Activated T-helper 2 cell treated with anti-CD3 and anti-CD28 coated beads, Interferon-gamma antibody, Interleukin-2, Interleukin-4, amounts not matched to agents 10 μg/mL and 5 μg/mL and 100 μg/mL, durations not matched to agents 14 hours and 24 hours and 36 hours (primary cell): ENCODE results near the gene KICS2. TPM values are rescaled to one million over a fixed set of nuclear protein-coding genes. Genes with fewer than 3 reads are reported as not detected.
"Not testable (repeated sequence)": the region's sequence is repeated elsewhere in the genome, so short reads cannot be mapped to it uniquely, and the experiment has no call there.

ENCODE experiments used
- DNase-seq: peaks from one replicate; pipeline ENCODE4 v3.0.0; 2021; ENCODE audit warnings: low spot score
- H3K27ac Mint-ChIP-seq: one replicate; pipeline ENCODE4 v1.8.0; 2021; ENCODE audit warnings: mixed read lengths
- H3K27me3 Mint-ChIP-seq: one replicate; pipeline ENCODE4 v1.8.0; 2021; ENCODE audit warnings: low read depth, mixed read lengths
- H3K36me3 Mint-ChIP-seq: one replicate; pipeline ENCODE4 v1.8.0; 2021; ENCODE audit warnings: low read depth, mixed read lengths
- H3K4me1 Mint-ChIP-seq: one replicate; pipeline ENCODE4 v1.8.0; 2021; ENCODE audit warnings: low read depth, mixed read lengths
- H3K4me3 Mint-ChIP-seq: one replicate; pipeline ENCODE4 v1.8.0; 2021; ENCODE audit warnings: low read depth, mild to moderate bottlenecking, moderate library complexity, mixed read lengths
- H3K9me3 Mint-ChIP-seq: one replicate; pipeline ENCODE4 v1.8.0; 2021; ENCODE audit warnings: mixed read lengths
- intact Hi-C: fragments of 100-400 bp; cut with micrococcal nuclease; formaldehyde crosslinking; loops from one replicate; pipeline ENCODE4 v1.15.1; 2023
- total RNA-seq: library from RNA; stranded (reverse); gene quantifications from 2 replicates; pipeline ENCODE4 v1.2.3, GENCODE V29; 2022

Gene KICS2
- total RNA-seq, 1 donor from 2014 or later, result 16.6 TPM

DNA sequence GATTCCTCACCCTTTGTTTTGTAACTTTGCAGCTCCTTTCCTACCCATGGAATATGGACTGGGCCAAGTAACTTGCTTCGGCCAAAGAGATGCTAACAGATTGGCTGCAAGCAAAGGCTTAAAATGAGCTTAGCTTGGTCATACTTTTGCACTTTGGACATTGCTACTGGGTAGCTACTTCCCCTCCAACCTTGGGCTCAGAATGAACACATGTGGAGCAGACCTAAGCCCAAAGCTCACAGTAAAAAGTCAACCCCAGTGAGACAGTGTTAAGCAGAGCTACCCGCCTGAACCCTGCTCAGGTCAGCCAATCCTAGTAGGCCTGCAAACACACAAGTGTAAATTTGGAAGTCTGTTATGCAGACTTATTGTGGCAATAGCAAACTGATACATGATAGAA, 14.6 kb downstream of the KICS2 start:
- intact Hi-C loops, result no loop called here
- H3K4me3 Mint-ChIP-seq, result no peak overlapping the region
- peaks cover 1% of the 10 kb centered on the region for H3K4me1 Mint-ChIP-seq
- no peak for DNase-seq
- peaks cover 4% of the 10 kb centered on the region for H3K9me3 Mint-ChIP-seq
- peaks cover 39% of the 10 kb centered on the region for H3K36me3 Mint-ChIP-seq
- H3K27me3 Mint-ChIP-seq, result no peaks in the 10 kb centered on the region
- no peak overlapping the region for H3K27ac Mint-ChIP-seq

DNA sequence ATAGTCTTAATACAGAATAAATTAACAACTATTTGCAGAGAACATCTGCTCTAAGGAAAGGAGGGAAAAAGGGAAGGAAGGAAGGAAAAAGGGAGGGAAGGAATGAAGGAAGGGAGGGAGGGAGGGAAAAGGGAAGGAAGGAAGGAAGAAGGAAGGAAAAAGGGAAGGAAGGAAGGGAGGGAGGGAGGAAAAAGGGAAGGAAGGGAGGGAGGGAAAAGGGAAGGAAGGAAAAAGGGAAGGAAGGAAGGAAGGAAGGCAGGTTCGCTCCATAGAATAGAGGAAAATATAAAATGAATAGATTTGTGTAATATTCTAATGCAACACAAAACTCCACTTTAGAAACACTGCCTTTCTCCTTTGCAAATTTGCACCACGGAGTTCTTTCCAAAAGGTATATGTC, 16.6 kb downstream of the KICS2 start:
- Mint-ChIP-seq H3K27ac (no peak overlapping the region), H3K4me3 (no peak overlapping the region), H3K27me3 (no peaks in the 10 kb centered on the region), H3K9me3 (peaks cover 4% of the 10 kb centered on the region), H3K4me1 (no peaks in the 10 kb centered on the region), H3K36me3 (peaks cover 37% of the 10 kb centered on the region)
- intact Hi-C loops, result no loop called here
- no peak for DNase-seq

DNA sequence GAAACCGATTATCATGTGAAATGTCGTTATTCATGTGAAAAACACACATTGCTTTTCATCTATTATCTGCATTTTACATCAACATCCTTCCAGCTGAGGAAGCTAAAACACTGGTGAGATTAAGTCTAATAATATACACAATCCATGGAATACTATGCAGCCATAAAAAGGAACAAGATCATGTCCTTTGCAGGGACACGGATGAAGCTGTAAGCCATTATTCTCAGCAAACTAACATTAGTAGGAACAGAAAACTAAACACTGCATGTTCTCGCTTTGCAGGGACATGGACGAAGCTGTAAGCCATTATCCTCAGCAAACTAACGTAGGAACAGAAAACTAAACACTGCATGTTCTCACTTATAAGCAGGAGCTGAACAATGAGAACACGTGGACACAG, 18.3 kb downstream of the KICS2 start:
- intact Hi-C loops, result no loop called here
- H3K36me3 Mint-ChIP-seq, result peaks cover 33% of the 10 kb centered on the region
- H3K27ac Mint-ChIP-seq, result no peak overlapping the region
- no peaks in the 10 kb centered on the region for H3K4me1 Mint-ChIP-seq
- no peak for DNase-seq
- no peak overlapping the region for H3K4me3 Mint-ChIP-seq
- peaks cover 4% of the 10 kb centered on the region for H3K9me3 Mint-ChIP-seq
- no peaks in the 10 kb centered on the region for H3K27me3 Mint-ChIP-seq

DNA sequence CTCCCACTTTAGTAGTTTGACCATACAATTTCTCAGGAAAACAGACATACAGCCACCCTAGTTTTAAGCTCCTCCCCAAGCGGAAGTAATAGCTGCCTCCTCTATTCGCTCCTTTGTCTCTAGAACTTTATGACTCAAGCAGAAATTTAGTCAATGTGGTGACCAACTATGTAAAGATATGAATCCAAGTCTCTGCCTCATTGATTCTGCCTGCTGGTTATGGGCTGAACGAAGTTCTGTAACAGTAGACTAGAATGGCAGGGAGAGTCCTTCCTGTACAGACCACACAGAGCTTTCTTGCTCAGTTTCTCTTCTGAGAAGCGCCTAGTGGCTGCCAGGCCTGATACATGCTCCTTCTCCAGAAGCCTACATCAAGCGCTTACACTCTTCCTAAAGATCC, 19.1 kb downstream of the KICS2 start:
- intact Hi-C loops, result no loop called here
- Mint-ChIP-seq H3K9me3 (peaks cover 4% of the 10 kb centered on the region), H3K4me1 (no peaks in the 10 kb centered on the region), H3K27ac (no peak overlapping the region), H3K36me3 (peaks cover 30% of the 10 kb centered on the region), H3K4me3 (no peak overlapping the region), H3K27me3 (no peaks in the 10 kb centered on the region)
- DNase-seq, result no peak

DNA sequence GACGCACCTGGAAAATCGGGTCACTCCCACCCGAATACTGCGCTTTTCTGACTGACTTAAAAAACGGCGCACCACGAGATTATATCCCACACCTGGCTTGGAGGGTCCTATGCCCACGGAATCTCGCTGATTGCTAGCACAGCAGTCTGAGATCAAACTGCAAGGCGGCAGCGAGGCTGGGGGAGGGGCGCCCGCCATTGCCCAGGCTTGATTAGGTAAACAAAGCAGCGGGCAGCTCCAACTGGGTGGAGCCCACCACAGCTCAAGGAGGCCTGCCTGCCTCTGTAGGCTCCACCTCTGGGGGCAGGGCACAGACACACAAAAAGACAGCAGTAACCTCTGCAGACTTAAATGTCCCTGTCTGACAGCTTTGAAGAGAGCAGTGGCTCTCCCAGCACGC, 26.3 kb downstream of the KICS2 start:
- H3K27ac Mint-ChIP-seq, DNase-seq, H3K9me3 Mint-ChIP-seq, intact Hi-C loops, H3K27me3 Mint-ChIP-seq, H3K4me3 Mint-ChIP-seq: not testable (repeated sequence)
- peaks cover 11% of the 10 kb centered on the region for H3K4me1 Mint-ChIP-seq
- H3K36me3 Mint-ChIP-seq, result peaks cover 27% of the 10 kb centered on the region

DNA sequence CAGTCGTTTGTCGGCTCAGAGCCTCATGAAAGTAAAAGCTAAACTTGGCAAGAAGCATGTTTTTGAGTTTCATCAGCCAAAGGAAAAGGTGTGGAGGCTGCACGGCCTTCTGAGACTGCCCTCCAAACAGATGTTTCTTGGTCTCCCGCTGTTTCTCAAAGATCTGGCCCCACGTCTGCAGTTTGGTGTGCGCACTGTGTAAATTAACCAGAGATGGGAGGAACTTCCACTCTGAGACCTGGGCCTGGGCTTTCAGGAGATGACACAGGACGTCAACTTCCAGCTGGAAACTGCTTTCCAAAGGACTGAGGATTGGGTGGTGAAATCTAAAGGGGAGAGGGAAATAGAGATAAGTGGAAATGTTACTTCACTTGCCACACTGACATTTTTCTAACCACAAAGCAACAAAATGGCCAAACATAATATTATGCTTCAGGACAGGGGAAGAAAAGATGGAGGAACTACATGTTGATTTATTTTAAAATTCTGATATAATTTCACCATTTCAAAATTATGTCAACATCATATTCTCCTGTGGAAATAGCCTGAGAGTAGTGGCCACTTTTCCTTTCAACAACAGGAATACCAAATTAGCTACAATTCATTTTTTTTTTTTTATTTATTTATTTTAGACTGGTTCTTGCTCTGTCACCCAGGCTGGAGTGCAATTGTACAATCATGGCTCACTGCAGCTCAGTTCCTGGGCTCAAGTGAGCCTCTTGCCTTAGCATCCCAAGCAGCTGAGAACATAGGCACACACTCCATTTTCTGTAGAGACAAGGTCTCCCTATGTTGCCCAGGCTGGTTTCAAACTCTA, 27.6 kb downstream of the KICS2 start:
- Mint-ChIP-seq H3K4me1 (peaks cover 11% of the 10 kb centered on the region), H3K27ac (no peak overlapping the region), H3K27me3 (no peaks in the 10 kb centered on the region), H3K9me3 (no peaks in the 10 kb centered on the region), H3K36me3 (peaks cover 27% of the 10 kb centered on the region), H3K4me3 (no peak overlapping the region)
- DNase-seq, result no peak
- intact Hi-C loops, result no loop called here

DNA sequence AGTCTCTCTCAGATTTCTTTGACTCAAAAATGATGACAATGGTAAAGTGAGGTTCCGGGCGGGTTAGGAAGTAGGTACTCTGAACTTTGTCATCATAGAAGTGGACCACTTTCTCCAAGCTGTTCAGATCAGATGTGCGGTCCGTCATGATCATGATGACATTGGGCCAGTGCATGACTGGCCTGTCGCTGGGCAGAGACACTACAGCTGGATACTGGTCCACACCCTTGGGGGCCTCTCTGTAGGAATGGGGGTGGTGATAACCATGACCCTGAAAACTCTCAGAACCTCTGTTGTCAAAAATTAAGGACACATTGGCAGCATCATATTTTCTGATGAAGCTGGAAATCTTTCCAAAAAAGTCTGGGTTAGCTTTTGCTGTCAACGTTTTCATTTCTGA, 28.2 kb downstream of the KICS2 start:
- no peak for DNase-seq
- Mint-ChIP-seq H3K4me3 (no peak overlapping the region), H3K27ac (no peak overlapping the region), H3K9me3 (no peaks in the 10 kb centered on the region), H3K27me3 (no peaks in the 10 kb centered on the region), H3K4me1 (peaks cover 11% of the 10 kb centered on the region), H3K36me3 (peaks cover 27% of the 10 kb centered on the region)
- intact Hi-C loops, result no loop called here

DNA sequence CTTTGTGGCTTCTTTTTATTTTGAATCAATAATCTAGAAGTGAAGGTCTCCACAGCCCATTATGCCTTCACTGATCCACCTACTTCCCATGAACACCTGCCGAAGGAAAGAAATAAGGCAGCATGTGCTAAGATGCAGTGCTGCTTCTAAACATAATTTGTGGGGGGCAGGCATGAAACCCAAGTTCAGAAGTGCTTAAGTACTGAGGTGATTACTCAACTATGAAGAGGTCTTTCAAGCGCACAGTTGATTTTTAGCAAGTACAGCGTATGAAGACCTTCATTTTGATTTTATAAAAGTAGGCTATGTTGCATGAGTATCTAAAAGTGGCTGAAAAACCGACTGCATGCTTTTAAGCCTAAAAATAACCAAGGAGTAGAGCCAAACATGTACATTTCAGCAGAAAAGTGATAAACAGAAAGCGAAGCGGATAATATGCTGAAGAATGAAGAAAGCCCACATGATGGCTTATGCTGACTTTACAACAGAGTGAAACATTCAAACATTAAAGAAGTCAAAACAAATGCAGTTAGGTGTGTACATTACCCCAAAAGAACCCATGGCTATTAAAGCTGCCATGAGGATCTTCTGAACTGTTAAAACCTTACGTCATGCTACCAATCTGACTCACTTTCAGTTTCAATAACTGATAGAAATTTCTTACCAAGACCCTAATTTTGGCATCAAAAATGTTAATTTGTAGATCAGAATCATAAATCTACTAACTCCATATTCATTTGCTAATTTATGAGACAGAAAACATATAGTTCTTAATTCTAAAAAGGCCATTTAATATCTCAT, 29.3 kb downstream of the KICS2 start:
- peaks cover 11% of the 10 kb centered on the region for H3K4me1 Mint-ChIP-seq

DNA sequence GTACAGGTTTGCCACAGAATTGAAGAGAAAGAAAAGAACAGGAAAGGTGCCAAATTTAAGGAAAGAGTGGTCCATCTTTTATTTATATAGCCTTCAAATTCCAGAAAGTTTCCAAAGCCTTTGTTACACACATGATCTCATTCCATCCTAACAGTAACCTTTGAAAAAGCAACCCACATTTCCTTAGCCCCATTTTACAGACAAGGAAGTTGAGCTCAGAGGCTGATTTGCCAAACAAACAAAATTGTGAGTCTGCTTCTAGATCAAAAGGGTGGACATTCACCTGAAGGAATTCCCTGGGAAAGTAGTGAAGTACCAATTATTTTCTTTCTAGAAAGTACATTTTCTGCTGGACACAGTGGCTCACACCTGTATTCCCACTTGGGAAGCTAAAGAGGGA, 32.0 kb downstream of the KICS2 start:
- H3K27ac Mint-ChIP-seq, result no peak overlapping the region
- peaks cover 26% of the 10 kb centered on the region for H3K36me3 Mint-ChIP-seq
- no peak overlapping the region for H3K4me3 Mint-ChIP-seq
- H3K27me3 Mint-ChIP-seq, result no peaks in the 10 kb centered on the region
- DNase-seq, result no peak
- no peaks in the 10 kb centered on the region for H3K9me3 Mint-ChIP-seq
- H3K4me1 Mint-ChIP-seq, result peaks cover 17% of the 10 kb centered on the region
- intact Hi-C loops, result no loop called here

More for the DNA sequence above, 29.3 kb downstream of the KICS2 start:
- DNase-seq, result no peak
- Mint-ChIP-seq H3K9me3 (no peaks in the 10 kb centered on the region), H3K4me3 (no peak overlapping the region), H3K27ac (no peak overlapping the region), H3K27me3 (no peaks in the 10 kb centered on the region), H3K36me3 (peaks cover 27% of the 10 kb centered on the region)
- intact Hi-C loops, result no loop called here

DNA sequence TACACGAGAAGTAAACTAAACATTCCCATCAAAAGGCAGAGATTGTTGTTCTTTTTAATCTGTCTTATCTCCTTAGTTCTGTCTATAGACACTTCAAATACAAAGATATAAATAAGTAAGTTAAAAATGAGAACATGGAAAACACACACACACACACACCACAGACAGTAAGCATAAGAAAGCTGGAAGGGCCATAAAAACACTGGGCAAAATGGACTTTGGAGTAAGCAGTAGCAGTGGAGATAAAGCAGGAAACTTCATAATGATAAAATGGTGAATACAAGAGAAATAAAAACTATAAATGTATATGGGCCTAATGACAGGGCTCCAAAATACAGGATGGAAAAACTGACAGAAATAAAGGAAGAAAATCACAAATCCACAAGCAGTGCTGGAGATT, 32.6 kb downstream of the KICS2 start:
- Mint-ChIP-seq H3K4me3 (no peak overlapping the region), H3K27me3 (no peaks in the 10 kb centered on the region), H3K27ac (no peak overlapping the region), H3K4me1 (peaks cover 17% of the 10 kb centered on the region), H3K9me3 (no peaks in the 10 kb centered on the region), H3K36me3 (peaks cover 21% of the 10 kb centered on the region)
- intact Hi-C loops, result no loop called here
- no peak for DNase-seq

DNA sequence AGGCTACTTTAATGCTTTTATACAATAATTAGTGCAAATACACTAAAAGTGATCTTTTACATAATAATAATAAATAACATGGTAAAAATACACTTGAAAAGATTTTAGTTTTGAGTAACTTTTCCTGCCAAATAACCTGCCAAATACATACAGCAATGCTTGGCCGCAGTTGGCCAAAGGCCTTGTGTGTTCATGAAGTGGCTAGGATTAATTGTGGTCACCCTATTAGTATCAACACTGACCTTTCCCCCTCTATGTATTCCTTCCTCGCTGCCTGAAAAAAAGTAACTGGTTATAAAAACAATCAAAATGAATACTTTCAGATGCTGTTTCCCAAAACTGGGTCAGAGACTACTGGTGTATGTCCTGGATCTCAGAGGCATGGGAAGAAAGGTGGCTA, 34.3 kb downstream of the KICS2 start:
- no peaks in the 10 kb centered on the region for H3K27me3 Mint-ChIP-seq
- no peak overlapping the region for H3K4me3 Mint-ChIP-seq
- H3K36me3 Mint-ChIP-seq, result peaks cover 6% of the 10 kb centered on the region
- intact Hi-C loops, result no loop called here
- no peaks in the 10 kb centered on the region for H3K9me3 Mint-ChIP-seq
- H3K4me1 Mint-ChIP-seq, result peaks cover 8% of the 10 kb centered on the region
- no peak for DNase-seq
- H3K27ac Mint-ChIP-seq, result no peak overlapping the region

DNA sequence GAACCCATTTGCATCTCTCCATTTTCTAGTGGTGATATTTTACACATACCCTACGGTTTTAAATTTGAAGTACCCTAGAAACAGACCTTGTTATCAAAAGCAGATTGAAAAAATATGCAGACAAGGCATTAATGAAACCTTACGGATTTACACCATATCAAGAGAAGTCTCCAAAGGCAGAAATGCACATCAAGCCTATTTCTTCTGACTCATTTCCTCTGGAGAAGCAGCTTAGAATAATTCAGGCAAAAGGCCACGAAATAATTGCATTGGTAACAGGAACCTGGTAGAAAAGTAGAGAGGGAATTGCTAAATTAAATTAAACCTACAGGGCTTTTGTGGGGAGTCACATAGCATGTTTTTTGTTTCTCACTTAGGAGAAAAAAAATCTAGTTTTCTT, 34.7 kb downstream of the KICS2 start:
- peaks cover 6% of the 10 kb centered on the region for H3K4me1 Mint-ChIP-seq

DNA sequence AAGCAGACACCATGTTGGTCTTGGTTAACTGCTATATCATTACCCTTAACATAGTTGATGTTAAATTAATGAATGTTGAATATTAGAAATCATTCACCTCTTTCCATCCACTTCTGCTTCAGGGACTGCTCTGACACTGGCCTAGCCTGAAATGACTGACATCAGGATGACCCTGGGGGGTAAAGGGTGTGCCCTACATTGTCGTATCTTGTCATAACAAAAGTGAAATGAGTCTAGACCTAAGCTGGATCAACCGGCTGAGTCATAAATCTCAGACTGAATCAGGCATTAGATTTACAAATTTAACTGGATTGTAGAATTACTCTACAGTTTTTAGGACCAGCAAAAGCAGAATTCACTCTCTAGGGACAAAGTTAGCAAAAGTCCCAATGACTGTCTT, 35.3 kb downstream of the KICS2 start:
- Mint-ChIP-seq H3K27ac (no peak overlapping the region), H3K4me1 (peaks cover 6% of the 10 kb centered on the region)
- intact Hi-C loops, result no loop called here

More for the DNA sequence above, 34.7 kb downstream of the KICS2 start:
- H3K36me3 Mint-ChIP-seq, result peaks cover 2% of the 10 kb centered on the region
- no peaks in the 10 kb centered on the region for H3K9me3 Mint-ChIP-seq
- intact Hi-C loops, result no loop called here
- no peak overlapping the region for H3K4me3 Mint-ChIP-seq
- H3K27ac Mint-ChIP-seq, result no peak overlapping the region
- DNase-seq, result no peak
- no peaks in the 10 kb centered on the region for H3K27me3 Mint-ChIP-seq

More for the DNA sequence above, 35.3 kb downstream of the KICS2 start:
- no peaks in the 10 kb centered on the region for H3K27me3 Mint-ChIP-seq
- no peak for DNase-seq
- H3K36me3 Mint-ChIP-seq, result no peaks in the 10 kb centered on the region
- H3K9me3 Mint-ChIP-seq, result no peaks in the 10 kb centered on the region
- H3K4me3 Mint-ChIP-seq, result no peak overlapping the region
